ENCODE measurements around the gene SDCCAG8.

SDCCAG8 gene

GRCh38 chr1:243508943-243509342 lies 253.1 kb downstream of the SDCCAG8 start:
- no peaks in the 10 kb centered on the region for H3K9me3 Mint-ChIP-seq
- H3K4me3 Mint-ChIP-seq, result no peak overlapping the region
- no peak for TF ChIP-seq CTCF (IDR thresholded peaks at IDR 0.05; ENCODE audit: unreplicated experiment in 3 of 3)
- peaks cover 5% of the 10 kb centered on the region for H3K4me1 Mint-ChIP-seq
- no peak overlapping the region for H3K27ac Mint-ChIP-seq
- H3K27me3 Mint-ChIP-seq (ENCODE audit: low read depth), result no peaks in the 10 kb centered on the region
- peaks cover 34% of the 10 kb centered on the region for H3K36me3 Mint-ChIP-seq (ENCODE audit: low read depth)

GRCh38 chr1:243510928-243511327 lies 255.1 kb downstream of the SDCCAG8 start:
- no peaks in the 10 kb centered on the region for H3K9me3 Mint-ChIP-seq
- peaks cover 10% of the 10 kb centered on the region for H3K4me1 Mint-ChIP-seq
- no peak overlapping the region for H3K4me3 Mint-ChIP-seq
- H3K27me3 Mint-ChIP-seq (ENCODE audit: low read depth), result no peaks in the 10 kb centered on the region
- H3K36me3 Mint-ChIP-seq (ENCODE audit: low read depth), result peaks cover 27% of the 10 kb centered on the region
- H3K27ac Mint-ChIP-seq, result no peak overlapping the region
- no peak for TF ChIP-seq CTCF (IDR thresholded peaks at IDR 0.05; ENCODE audit: unreplicated experiment in 3 of 3)

DNA sequence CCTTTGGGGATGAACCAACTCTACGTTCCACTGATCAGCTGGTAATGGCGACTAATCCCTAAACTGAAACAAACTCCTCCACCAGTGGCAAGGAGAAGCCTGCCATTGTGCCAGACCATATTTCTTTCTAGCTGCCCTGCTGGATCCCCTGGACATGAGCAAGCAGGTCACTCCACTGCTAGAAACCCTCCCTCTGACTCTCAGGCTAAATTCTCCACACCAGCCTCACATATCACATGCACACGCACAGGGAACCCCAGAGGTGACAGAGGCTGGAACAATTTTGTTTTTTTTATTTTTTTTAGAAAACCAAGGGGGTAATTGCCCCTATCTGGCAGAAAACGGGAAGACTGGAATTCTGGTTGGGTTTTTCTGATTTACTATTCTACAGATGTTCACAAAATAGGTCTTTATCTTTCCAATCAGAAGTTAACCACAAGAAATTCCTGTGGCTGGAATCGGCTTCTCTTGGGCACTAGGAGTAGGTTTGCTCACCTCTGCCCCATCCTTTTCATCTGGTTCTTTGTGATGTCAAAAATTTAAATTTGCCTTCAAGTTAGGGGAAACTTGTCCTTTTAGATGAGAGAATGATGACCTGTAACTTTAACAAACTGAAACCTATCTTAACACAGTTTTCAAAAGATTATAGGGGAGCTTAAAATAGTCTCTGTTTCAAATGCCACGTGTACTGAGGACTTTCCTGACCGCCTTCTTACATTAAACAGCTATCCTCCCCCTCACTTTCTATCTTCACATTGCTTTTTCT lies 258.1 kb downstream of the SDCCAG8 start:
- peaks cover 16% of the 10 kb centered on the region for H3K9me3 Mint-ChIP-seq
- H3K36me3 Mint-ChIP-seq (ENCODE audit: low read depth), result peaks cover 33% of the 10 kb centered on the region
- H3K4me3 Mint-ChIP-seq, result no peak overlapping the region
- no peaks in the 10 kb centered on the region for H3K27me3 Mint-ChIP-seq (ENCODE audit: low read depth)
- H3K4me1 Mint-ChIP-seq, result peaks cover 8% of the 10 kb centered on the region
- no peak overlapping the region for H3K27ac Mint-ChIP-seq
- no peak for TF ChIP-seq CTCF (IDR thresholded peaks at IDR 0.05; ENCODE audit: unreplicated experiment in 3 of 3)

- Mint-ChIP-seq H3K9me3 (peaks cover 16% of the 10 kb centered on the region), H3K36me3 (ENCODE audit: low read depth) (peaks cover 33% of the 10 kb centered on the region), H3K27ac (no peak overlapping the region), H3K4me3 (no peak overlapping the region), H3K27me3 (ENCODE audit: low read depth) (no peaks in the 10 kb centered on the region), H3K4me1 (peaks cover 10% of the 10 kb centered on the region)
- TF ChIP-seq CTCF (IDR thresholded peaks at IDR 0.05; ENCODE audit: unreplicated experiment in 3 of 3), result no peak
Measured at GRCh38 chr1:243514927-243515326, 259.1 kb downstream of the SDCCAG8 start.

- H3K9me3 Mint-ChIP-seq, result peaks cover 16% of the 10 kb centered on the region
- H3K4me1 Mint-ChIP-seq, result peaks cover 11% of the 10 kb centered on the region
- no peak overlapping the region for H3K4me3 Mint-ChIP-seq
- H3K36me3 Mint-ChIP-seq (ENCODE audit: low read depth), result peaks cover 19% of the 10 kb centered on the region
- H3K27me3 Mint-ChIP-seq (ENCODE audit: low read depth), result no peaks in the 10 kb centered on the region
- no peak for TF ChIP-seq CTCF (IDR thresholded peaks at IDR 0.05; ENCODE audit: unreplicated experiment in 3 of 3)
- no peak overlapping the region for H3K27ac Mint-ChIP-seq
Measured at GRCh38 chr1:243520831-243521230, 265.0 kb downstream of the SDCCAG8 start.

GRCh38 chr1:243523766-243524165 lies 267.9 kb downstream of the SDCCAG8 start:
- peaks cover 1% of the 10 kb centered on the region for H3K9me3 Mint-ChIP-seq
- H3K36me3 Mint-ChIP-seq (ENCODE audit: low read depth), result peaks cover 6% of the 10 kb centered on the region
- no peaks in the 10 kb centered on the region for H3K27me3 Mint-ChIP-seq (ENCODE audit: low read depth)
- H3K4me1 Mint-ChIP-seq, result peaks cover 9% of the 10 kb centered on the region
- no peak overlapping the region for H3K4me3 Mint-ChIP-seq
- no peak for TF ChIP-seq CTCF (IDR thresholded peaks at IDR 0.05; ENCODE audit: unreplicated experiment in 3 of 3)
- H3K27ac Mint-ChIP-seq, result no peak overlapping the region

Data from nephron (organoid).